HG03025 (cell line): ENCODE data around the gene CENPC.
A peak's percentile ranks its signal among the peaks of the same experiment; 100 is the strongest.

Experiments
- ATAC-seq: cut with Tn5 transposase; IDR thresholded peaks from one replicate; pipeline ENCODE4 v1.9.1; 2021; ENCODE audit warnings: mild to moderate bottlenecking, moderate library complexity; ENCODE audit not compliant: unreplicated experiment, low FRiP score

The CENPC gene

GRCh38 chr4:67545199-67546003, at the start of gene CENPC:
Gene CENPC (minus strand): TSS chr4:67545503. CDS start chr4:67545355, 148 bp downstream.
- ATAC-seq: peak; percentile 97

GRCh38 chr4:67593741-67594175, 48.5 kb upstream of the CENPC start:
- no peak for ATAC-seq

GRCh38 chr4:67587156-67587555, 41.9 kb upstream of the CENPC start:
- no peak for ATAC-seq

GRCh38 chr4:67584496-67584895, 39.2 kb upstream of the CENPC start:
- ATAC-seq: no peak

GRCh38 chr4:67581913-67582312, 36.6 kb upstream of the CENPC start:
- no peak for ATAC-seq

- ATAC-seq: no peak
Measured at GRCh38 chr4:67581208-67581857, 36.0 kb upstream of the CENPC start.

- no peak for ATAC-seq
Measured at GRCh38 chr4:67580577-67580976, 35.3 kb upstream of the CENPC start.

- ATAC-seq: peak; percentile 31
Measured at GRCh38 chr4:67576538-67576937, 31.2 kb upstream of the CENPC start.

- peak; percentile 7 for ATAC-seq
Measured at GRCh38 chr4:67576059-67576466, 30.8 kb upstream of the CENPC start.

GRCh38 chr4:67575232-67576058, 30.1 kb upstream of the CENPC start:
- ATAC-seq: peak; percentile 89

GRCh38 chr4:67573193-67573592, 27.9 kb upstream of the CENPC start:
- no peak for ATAC-seq

- ATAC-seq: no peak
Measured at GRCh38 chr4:67571975-67572374, 26.7 kb upstream of the CENPC start.

- no peak for ATAC-seq
Measured at GRCh38 chr4:67570537-67570936, 25.2 kb upstream of the CENPC start.

- ATAC-seq: no peak
Measured at GRCh38 chr4:67568820-67569219, 23.5 kb upstream of the CENPC start.

- ATAC-seq: no peak
Measured at GRCh38 chr4:67566335-67566734, 21.0 kb upstream of the CENPC start.

GRCh38 chr4:67565284-67565683, 20.0 kb upstream of the CENPC start:
- no peak for ATAC-seq

- peak; percentile 40 for ATAC-seq
Measured at GRCh38 chr4:67558493-67558892, 13.2 kb upstream of the CENPC start, which contains the start of gene STAP1. Gene STAP1 (plus strand): TSS chr4:67558727. CDS start chr4:67558810, 83 bp downstream.

- ATAC-seq: no peak
Measured at GRCh38 chr4:67556436-67556835, 11.1 kb upstream of the CENPC start.

- ATAC-seq: no peak
Measured at GRCh38 chr4:67555447-67555846, 10.1 kb upstream of the CENPC start.

- ATAC-seq: no peak
Measured at GRCh38 chr4:67554096-67554495, 8.8 kb upstream of the CENPC start.
